ENCODE measurements around the gene IFNG-AS1. TPM values are rescaled to one million over a fixed set of nuclear protein-coding genes. Genes with fewer than 3 reads are reported as not detected.

The IFNG-AS1 gene
- not detected in 2 replicates for total RNA-seq

GRCh38 chr12:67989184-67989920 is at the start of gene IFNG-AS1:
Gene IFNG-AS1 (plus strand): TSS chr12:67989447.

Other genes with a start within 250 kb of the IFNG-AS1 start
- gene IFNG, start 170.3 kb downstream of the IFNG-AS1 start, total RNA-seq: not detected in 2 replicates
- gene IL26, start 236.4 kb downstream of the IFNG-AS1 start, total RNA-seq: not detected in 2 replicates

Data from epithelial cell of umbilical artery (primary cell).